GM18519 (cell line): ENCODE measurements around the gene OR4P4.
A peak's percentile ranks its signal among the peaks of the same experiment; 100 is the strongest.

Source experiments
- ATAC-seq: cut with Tn5 transposase; IDR thresholded peaks from one replicate; pipeline ENCODE4 v1.9.1; 2021; ENCODE audit warnings: mild to moderate bottlenecking, moderate library complexity; ENCODE audit not compliant: unreplicated experiment, low FRiP score

OR4P4 gene

GRCh38 chr11:55634813-55635212 lies at the start of gene OR4P4:
OR4P4 (plus strand) TSS chr11:55635113.
- ATAC-seq = no peak

- no peak for ATAC-seq
Measured at GRCh38 chr11:55607545-55607944, 27.4 kb upstream of the OR4P4 start, which contains the start of gene OR4C11. OR4C11 (minus strand) TSS chr11:55607645; CDS start chr11:55604373, 3,272 bp downstream.

- no peak for ATAC-seq
Measured at GRCh38 chr11:55624531-55624930, 10.4 kb upstream of the OR4P4 start.

GRCh38 chr11:55648027-55648426 lies 13.1 kb downstream of the OR4P4 start, which contains the start of gene OR4S2:
OR4S2 (plus strand) TSS chr11:55648327; CDS start chr11:55650904, 2,577 bp downstream.
- ATAC-seq = no peak

- no peak for ATAC-seq
Measured at GRCh38 chr11:55652560-55652959, 17.6 kb downstream of the OR4P4 start.

GRCh38 chr11:55655096-55655495 lies 20.2 kb downstream of the OR4P4 start:
- ATAC-seq = no peak

GRCh38 chr11:55658031-55658573 lies 23.2 kb downstream of the OR4P4 start:
- ATAC-seq = peak; percentile 97

GRCh38 chr11:55658608-55659007 lies 23.7 kb downstream of the OR4P4 start:
- peak; percentile 23 for ATAC-seq

GRCh38 chr11:55661901-55662300 lies 27.0 kb downstream of the OR4P4 start, which contains the start of gene OR4C6:
OR4C6 (plus strand) TSS chr11:55662201; CDS start chr11:55665167, 2,966 bp downstream.
- no peak for ATAC-seq

GRCh38 chr11:55669376-55669775 lies 34.5 kb downstream of the OR4P4 start:
- ATAC-seq = no peak

GRCh38 chr11:55673860-55674259 lies 38.9 kb downstream of the OR4P4 start:
- ATAC-seq = no peak
